Measurements from ENCODE around the gene ZNF45.
A peak's percentile ranks its signal among the peaks of the same experiment; 100 is the strongest.
"Not testable (repeated sequence)": the region's sequence is repeated elsewhere in the genome, so short reads cannot be mapped to it uniquely, and the experiment has no call there.

Gene ZNF45

GRCh38 chr19:43910884-43911283 is 24.2 kb downstream of the ZNF45 start:
- no peak for DNase-seq

GRCh38 chr19:43908659-43909058 is 26.4 kb downstream of the ZNF45 start:
- DNase-seq: no peak

GRCh38 chr19:43906774-43907173 is 28.3 kb downstream of the ZNF45 start:
- no peak for DNase-seq

- DNase-seq: no peak
Observed at GRCh38 chr19:43905897-43906296, 29.2 kb downstream of the ZNF45 start.

GRCh38 chr19:43902399-43902798 is 32.7 kb downstream of the ZNF45 start:
- DNase-seq: no peak

- DNase-seq: peak; percentile 29
Observed at GRCh38 chr19:43901395-43902390, 33.4 kb downstream of the ZNF45 start.

GRCh38 chr19:43895727-43896308 is 39.3 kb downstream of the ZNF45 start:
- no peak for DNase-seq

- no peak for DNase-seq
Observed at GRCh38 chr19:43883864-43884263, 51.2 kb downstream of the ZNF45 start, which contains the start of gene ZNF404. ZNF404 (minus strand) TSS chr19:43883964.

GRCh38 chr19:43880483-43880882 is 54.6 kb downstream of the ZNF45 start:
- DNase-seq: no peak

- no peak for DNase-seq
Observed at GRCh38 chr19:43872547-43873336, 62.3 kb downstream of the ZNF45 start.

- DNase-seq: not testable (repeated sequence)
Observed at GRCh38 chr19:43866923-43867322, 68.2 kb downstream of the ZNF45 start.

Measured in GOT3 (cell line).